NCI-H1694 treated with DMSO at 0.1 percent for 48 hours (cell line): ENCODE data around the gene EPHA1.

Source experiments
- DNase-seq: peaks from one replicate; lab custom pipeline; 2025; lab: John Stamatoyannopoulos, UW

EPHA1 gene

GRCh38 chr7:143408686-143409561, at the start of gene EPHA1:
Gene EPHA1, minus strand, starts transcription at chr7:143408856. Its CDS starts 51 bp downstream, at chr7:143408805.
- no peak for DNase-seq

- DNase-seq: no peak
Measured at GRCh38 chr7:143458263-143458662, 49.6 kb upstream of the EPHA1 start.

GRCh38 chr7:143456992-143457793, 48.5 kb upstream of the EPHA1 start:
- no peak for DNase-seq

- no peak for DNase-seq
Measured at GRCh38 chr7:143455942-143456341, 47.3 kb upstream of the EPHA1 start.

GRCh38 chr7:143455491-143455890, 46.8 kb upstream of the EPHA1 start:
- no peak for DNase-seq

- DNase-seq: no peak
Measured at GRCh38 chr7:143454091-143454680, 45.5 kb upstream of the EPHA1 start.

- DNase-seq: no peak
Measured at GRCh38 chr7:143452495-143452894, 43.8 kb upstream of the EPHA1 start.

GRCh38 chr7:143451746-143452145, 43.1 kb upstream of the EPHA1 start:
- no peak for DNase-seq

- no peak for DNase-seq
Measured at GRCh38 chr7:143451122-143451521, 42.5 kb upstream of the EPHA1 start.

- DNase-seq: no peak
Measured at GRCh38 chr7:143449793-143450192, 41.1 kb upstream of the EPHA1 start.

GRCh38 chr7:143448429-143448828, 39.8 kb upstream of the EPHA1 start:
- no peak for DNase-seq

GRCh38 chr7:143447466-143447865, 38.8 kb upstream of the EPHA1 start:
- no peak for DNase-seq

GRCh38 chr7:143444785-143445184, 36.1 kb upstream of the EPHA1 start:
- no peak for DNase-seq

- DNase-seq: no peak
Measured at GRCh38 chr7:143444063-143444782, 35.6 kb upstream of the EPHA1 start.

GRCh38 chr7:143443153-143443552, 34.5 kb upstream of the EPHA1 start, which contains the start of gene TAS2R60:
Gene TAS2R60, plus strand, starts transcription at chr7:143443453. Its CDS starts 0 bp downstream, at chr7:143443453.
- no peak for DNase-seq

- DNase-seq: no peak
Measured at GRCh38 chr7:143439866-143440265, 31.2 kb upstream of the EPHA1 start.

GRCh38 chr7:143437578-143437977, 28.9 kb upstream of the EPHA1 start:
- no peak for DNase-seq

GRCh38 chr7:143436325-143436946, 27.8 kb upstream of the EPHA1 start:
- DNase-seq: no peak

- no peak for DNase-seq
Measured at GRCh38 chr7:143435266-143435665, 26.6 kb upstream of the EPHA1 start.

- DNase-seq: no peak
Measured at GRCh38 chr7:143434660-143435059, 26.0 kb upstream of the EPHA1 start.

GRCh38 chr7:143433759-143434158, 25.1 kb upstream of the EPHA1 start:
- no peak for DNase-seq
